ENCODE measurements around the gene THSD1.
"Not testable (repeated sequence)": the region's sequence is repeated elsewhere in the genome, so short reads cannot be mapped to it uniquely, and the experiment has no call there.

THSD1 gene

DNA sequence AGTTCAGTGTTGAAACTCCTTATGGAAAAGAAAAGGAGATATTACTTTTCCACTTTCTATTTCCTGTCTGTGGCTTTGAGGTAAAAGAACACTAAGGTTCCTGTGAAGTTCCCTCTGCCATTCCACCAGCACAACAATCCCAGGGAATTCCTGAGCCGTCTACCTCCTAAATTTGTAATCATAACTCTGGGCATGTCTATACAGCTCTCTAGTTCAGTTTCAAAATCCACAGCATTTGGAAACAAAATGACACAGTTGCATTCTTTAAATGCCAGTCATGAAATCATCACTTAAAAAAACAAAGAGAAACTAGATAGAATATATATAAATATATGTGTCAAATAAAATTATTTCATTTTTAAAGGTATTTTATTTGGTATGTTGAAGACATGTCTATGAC is 9.0 kb upstream of the THSD1 start:
- TF ChIP-seq, protein P1, sequence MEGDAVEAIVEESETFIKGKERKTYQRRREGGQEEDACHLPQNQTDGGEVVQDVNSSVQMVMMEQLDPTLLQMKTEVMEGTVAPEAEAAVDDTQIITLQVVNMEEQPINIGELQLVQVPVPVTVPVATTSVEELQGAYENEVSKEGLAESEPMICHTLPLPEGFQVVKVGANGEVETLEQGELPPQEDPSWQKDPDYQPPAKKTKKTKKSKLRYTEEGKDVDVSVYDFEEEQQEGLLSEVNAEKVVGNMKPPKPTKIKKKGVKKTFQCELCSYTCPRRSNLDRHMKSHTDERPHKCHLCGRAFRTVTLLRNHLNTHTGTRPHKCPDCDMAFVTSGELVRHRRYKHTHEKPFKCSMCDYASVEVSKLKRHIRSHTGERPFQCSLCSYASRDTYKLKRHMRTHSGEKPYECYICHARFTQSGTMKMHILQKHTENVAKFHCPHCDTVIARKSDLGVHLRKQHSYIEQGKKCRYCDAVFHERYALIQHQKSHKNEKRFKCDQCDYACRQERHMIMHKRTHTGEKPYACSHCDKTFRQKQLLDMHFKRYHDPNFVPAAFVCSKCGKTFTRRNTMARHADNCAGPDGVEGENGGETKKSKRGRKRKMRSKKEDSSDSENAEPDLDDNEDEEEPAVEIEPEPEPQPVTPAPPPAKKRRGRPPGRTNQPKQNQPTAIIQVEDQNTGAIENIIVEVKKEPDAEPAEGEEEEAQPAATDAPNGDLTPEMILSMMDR (IDR thresholded peaks at IDR 0.05; ENCODE audit: control extremely low read depth, extremely low read depth, low read depth, missing control alignments), result no peak
- POLR2A ChIA-PET, result no interaction called here
- CTCF ChIA-PET, result interaction anchor here (1.9 kb wide), 1 partner anchor 10 kb away, joined by 6 read pairs; the partner anchor contains the start of gene THSD1

DNA sequence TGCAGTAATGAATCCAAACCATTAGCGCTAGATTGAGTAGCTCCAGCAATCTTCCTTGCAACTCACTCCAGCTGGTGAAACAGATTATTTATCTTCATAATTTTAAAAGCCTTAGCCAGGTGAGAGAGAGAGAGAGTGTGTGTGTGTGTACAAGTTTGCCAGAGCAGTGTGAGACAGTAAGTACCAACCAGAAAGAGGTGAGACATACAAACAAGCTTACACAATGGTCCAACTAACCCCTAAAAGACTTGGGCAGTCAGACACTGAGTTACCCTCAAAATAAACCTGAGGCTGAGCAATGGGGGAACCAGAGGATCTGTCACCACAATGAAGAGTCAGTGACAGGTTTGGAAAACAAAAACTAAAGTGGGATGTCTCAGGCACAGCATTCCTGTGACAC is 8.1 kb upstream of the THSD1 start:
- ChIA-PET CTCF (interaction anchor here (0.9 kb wide), 1 partner anchor 37 kb away, joined by 3 read pairs; the partner anchor contains the start of gene VPS36), POLR2A (no interaction called here)
- DNase-seq (ENCODE audit: extremely low spot score), result no peak
- TF ChIP-seq, protein P1 (IDR thresholded peaks at IDR 0.05; ENCODE audit: control extremely low read depth, extremely low read depth, low read depth, missing control alignments), result no peak

More for the DNA sequence above, 9.0 kb upstream of the THSD1 start:
- no peak for DNase-seq (ENCODE audit: extremely low spot score)

DNA sequence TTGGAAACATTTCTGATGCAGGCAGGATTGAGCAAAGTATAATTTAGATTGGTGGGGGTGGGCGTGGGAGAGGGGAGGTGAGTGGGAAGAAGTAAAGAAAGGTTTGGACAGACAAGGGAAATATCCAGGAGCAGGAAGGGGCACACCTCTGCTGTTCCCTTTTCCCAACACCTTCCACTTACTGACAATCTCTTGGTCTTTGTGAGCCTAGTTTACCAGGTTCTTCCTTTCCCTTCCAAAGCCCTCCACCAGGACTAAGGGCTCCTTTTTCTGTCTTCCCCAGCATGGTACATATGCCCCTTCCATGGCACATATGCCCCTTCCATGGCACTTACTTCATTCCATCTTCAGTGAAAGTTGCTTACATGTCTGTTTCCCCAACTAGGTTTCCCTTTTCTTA is 6.2 kb upstream of the THSD1 start:
- no peak for DNase-seq (ENCODE audit: extremely low spot score)
- POLR2A ChIA-PET, result no interaction called here
- TF ChIP-seq, protein P1 (IDR thresholded peaks at IDR 0.05; ENCODE audit: control extremely low read depth, extremely low read depth, low read depth, missing control alignments), result no peak
- CTCF ChIA-PET, result interaction anchor here (2.6 kb wide), 1 partner anchor 38 kb away, joined by 13 read pairs; the partner anchor contains the start of gene VPS36

DNA sequence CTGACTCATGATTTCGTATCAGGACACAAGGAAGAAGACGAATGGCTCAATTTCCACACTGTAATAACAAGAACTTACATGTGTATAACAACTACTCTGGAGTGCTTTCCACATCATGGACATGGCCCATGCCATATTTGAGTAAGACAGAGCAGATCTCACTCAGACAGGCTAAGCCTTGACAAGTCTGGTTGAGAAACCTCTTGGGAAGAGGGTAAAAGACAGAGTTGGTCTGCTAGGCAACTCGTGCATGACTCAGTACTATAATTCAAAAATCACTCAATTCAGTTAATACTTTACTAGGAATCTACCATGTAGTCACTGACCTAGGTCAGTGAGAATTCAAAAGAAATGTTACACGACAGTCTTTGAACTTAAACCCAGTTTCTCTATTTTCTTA is 5.7 kb upstream of the THSD1 start:
- TF ChIP-seq, protein P1 (IDR thresholded peaks at IDR 0.05; ENCODE audit: control extremely low read depth, extremely low read depth, low read depth, missing control alignments), result no peak
- POLR2A ChIA-PET, result no interaction called here
- CTCF ChIA-PET, result interaction anchor here (2.6 kb wide), 1 partner anchor 38 kb away, joined by 13 read pairs; the partner anchor contains the start of gene VPS36
- no peak for DNase-seq (ENCODE audit: extremely low spot score)

DNA sequence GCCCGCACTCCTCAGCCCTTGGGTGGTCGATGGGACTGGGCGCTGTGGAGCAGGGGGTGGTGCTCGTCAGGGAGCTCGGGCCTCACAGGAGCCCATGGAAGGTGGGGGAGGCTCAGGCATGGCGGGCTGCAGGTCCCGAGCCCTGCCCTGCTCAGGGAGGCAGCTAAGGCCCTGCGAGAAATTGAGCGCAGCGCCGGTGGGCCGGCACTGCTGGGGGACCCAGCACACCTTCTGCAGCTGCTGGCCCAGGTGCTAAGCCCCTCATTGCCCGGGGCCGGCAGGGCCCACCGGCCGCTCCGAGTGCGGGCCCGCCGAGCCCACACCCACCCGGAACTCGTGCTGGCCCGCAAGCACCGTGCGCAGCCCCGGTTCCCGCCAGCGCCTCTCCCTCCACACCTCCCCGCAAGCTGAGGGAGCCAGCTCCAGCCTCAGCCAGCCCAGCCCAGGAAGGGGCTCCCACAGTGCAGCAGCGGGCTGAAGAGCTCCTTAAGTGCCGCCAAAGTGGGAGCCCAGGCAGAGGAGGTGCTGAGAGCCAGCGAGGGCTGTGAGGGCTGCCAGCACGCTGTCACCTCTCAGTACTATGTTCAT is 2.2 kb upstream of the THSD1 start:
- DNase-seq (ENCODE audit: extremely low spot score); POLR2A ChIA-PET; CTCF ChIA-PET: not testable (repeated sequence)

DNA sequence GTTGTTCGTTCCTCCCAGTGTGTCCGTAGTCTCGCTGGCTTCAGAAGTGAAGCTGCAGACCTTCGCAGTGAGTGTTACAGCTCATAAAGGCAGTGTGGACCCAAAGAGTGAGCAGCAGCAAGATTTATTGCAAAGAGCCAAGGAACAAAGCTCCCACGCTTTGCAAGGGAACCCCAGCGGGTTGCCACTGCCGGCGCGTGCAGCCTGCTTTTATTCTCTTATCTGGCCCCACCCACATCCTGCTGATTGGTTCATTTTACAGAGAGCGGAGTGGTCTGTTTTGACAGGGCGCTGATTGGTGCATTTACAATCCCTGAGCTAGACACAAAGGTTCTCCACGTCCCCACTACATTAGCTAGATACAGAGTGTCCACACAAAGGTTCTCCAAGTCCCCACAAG is 1.5 kb upstream of the THSD1 start:
- CTCF ChIA-PET; POLR2A ChIA-PET; DNase-seq (ENCODE audit: extremely low spot score): not testable (repeated sequence)

DNA sequence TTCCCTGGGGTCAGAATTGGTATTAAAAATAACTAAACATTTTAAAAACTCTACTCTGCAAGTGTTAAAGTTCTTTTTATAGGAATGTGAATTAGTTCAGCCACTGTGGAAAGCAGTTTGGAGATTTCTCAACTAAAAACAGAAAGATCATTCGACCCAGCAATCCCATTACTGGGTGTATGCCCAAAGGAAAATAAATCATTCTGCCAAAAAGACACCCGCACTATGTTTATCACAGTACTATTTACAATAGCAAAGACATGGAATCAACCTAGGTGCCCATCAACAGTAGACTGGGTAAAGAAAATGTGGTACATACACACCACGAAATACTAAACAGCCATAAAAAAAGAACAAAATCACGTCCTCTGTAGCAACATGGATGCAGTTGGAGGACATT is 657 bp upstream of the THSD1 start:
- TF ChIP-seq, protein P1 (IDR thresholded peaks at IDR 0.05; ENCODE audit: control extremely low read depth, extremely low read depth, low read depth, missing control alignments), result no peak
- DNase-seq (ENCODE audit: extremely low spot score), result no peak
- POLR2A ChIA-PET, result no interaction called here
- CTCF ChIA-PET, result no interaction called here

DNA sequence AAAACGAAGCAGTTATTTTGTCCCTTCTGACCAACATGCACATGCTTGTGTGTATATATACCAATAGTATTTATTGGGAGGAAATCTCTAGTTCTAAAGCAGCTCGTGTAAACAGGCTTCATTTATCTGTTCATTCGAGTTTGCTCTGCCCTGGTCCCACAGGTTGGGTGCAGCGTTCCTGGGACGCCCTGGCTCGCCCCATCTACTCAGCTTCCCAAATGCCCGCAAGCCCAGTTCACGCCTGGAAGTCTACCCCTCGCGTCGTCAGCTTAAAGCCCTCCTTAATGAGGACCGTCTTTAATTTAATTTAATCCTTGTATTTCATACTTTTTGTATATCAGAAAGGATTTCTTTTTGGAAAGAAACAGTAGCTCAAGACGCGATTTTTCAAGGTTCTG is 604 bp downstream of the THSD1 start:
- CTCF ChIA-PET, result interaction anchor here (1.3 to 1.6 kb wide), 2 partner anchors 11 to 44 kb away, joined by 5 to 6 read pairs; no protein-coding TSS in a partner anchor
- POLR2A ChIA-PET, result no interaction called here
- TF ChIP-seq, protein P1 (IDR thresholded peaks at IDR 0.05; ENCODE audit: control extremely low read depth, extremely low read depth, low read depth, missing control alignments), result no peak
- DNase-seq (ENCODE audit: extremely low spot score), result no peak
